GM19455 (cell line): ENCODE data around the gene DHRS9.
"Not testable (repeated sequence)": the region's sequence is repeated elsewhere in the genome, so short reads cannot be mapped to it uniquely, and the experiment has no call there.

ENCODE experiments used
- ATAC-seq: cut with Tn5 transposase; IDR thresholded peaks from one replicate; pipeline ENCODE4 v1.9.1; 2021; ENCODE audit not compliant: unreplicated experiment

Gene DHRS9

GRCh38 chr2:169069341-169069740 is at the start of gene DHRS9:
TSS of gene DHRS9 (plus strand) at chr2:169069563. CDS start at chr2:169081582, 12,019 bp downstream.
- no peak for ATAC-seq

GRCh38 chr2:169023161-169023560 is 46.2 kb upstream of the DHRS9 start:
- no peak for ATAC-seq

- ATAC-seq, result no peak
Measured at GRCh38 chr2:169026056-169026455, 43.3 kb upstream of the DHRS9 start.

GRCh38 chr2:169027234-169027633 is 42.1 kb upstream of the DHRS9 start:
- ATAC-seq, result no peak

GRCh38 chr2:169029341-169029740 is 40.0 kb upstream of the DHRS9 start:
- ATAC-seq, result no peak

- ATAC-seq, result no peak
Measured at GRCh38 chr2:169031202-169031601, 38.2 kb upstream of the DHRS9 start, which contains the start of gene ABCB11. TSS of gene ABCB11 (minus strand) at chr2:169031324. CDS start at chr2:169018125, 13,199 bp downstream.

GRCh38 chr2:169034256-169034655 is 35.1 kb upstream of the DHRS9 start:
- ATAC-seq, result no peak

GRCh38 chr2:169034984-169035544 is 34.3 kb upstream of the DHRS9 start:
- ATAC-seq, result no peak

GRCh38 chr2:169035887-169036286 is 33.5 kb upstream of the DHRS9 start:
- ATAC-seq, result no peak

- peak; percentile 46 for ATAC-seq
Measured at GRCh38 chr2:169036736-169037440, 32.5 kb upstream of the DHRS9 start.

GRCh38 chr2:169038338-169038757 is 31.0 kb upstream of the DHRS9 start:
- ATAC-seq, result peak; percentile 61

GRCh38 chr2:169039702-169040101 is 29.7 kb upstream of the DHRS9 start:
- ATAC-seq, result no peak

- ATAC-seq, result no peak
Measured at GRCh38 chr2:169041594-169041993, 27.8 kb upstream of the DHRS9 start.

- no peak for ATAC-seq
Measured at GRCh38 chr2:169042856-169043255, 26.5 kb upstream of the DHRS9 start.

GRCh38 chr2:169046440-169047151 is 22.8 kb upstream of the DHRS9 start:
- no peak for ATAC-seq

GRCh38 chr2:169047256-169048250 is 21.8 kb upstream of the DHRS9 start:
- no peak for ATAC-seq

- ATAC-seq, result no peak
Measured at GRCh38 chr2:169049142-169049541, 20.2 kb upstream of the DHRS9 start.

GRCh38 chr2:169050476-169051240 is 18.7 kb upstream of the DHRS9 start:
- no peak for ATAC-seq

GRCh38 chr2:169054575-169054974 is 14.8 kb upstream of the DHRS9 start:
- not testable (repeated sequence) for ATAC-seq

- ATAC-seq, result not testable (repeated sequence)
Measured at GRCh38 chr2:169064199-169064598, 5.2 kb upstream of the DHRS9 start.
